HG02759 (cell line): ENCODE data around the gene MTCH1.

Source experiments
- ATAC-seq: cut with Tn5 transposase; IDR thresholded peaks from one replicate; pipeline ENCODE4 v1.9.1; 2021; ENCODE audit warnings: mild to moderate bottlenecking, moderate library complexity; ENCODE audit not compliant: unreplicated experiment

Gene MTCH1

DNA sequence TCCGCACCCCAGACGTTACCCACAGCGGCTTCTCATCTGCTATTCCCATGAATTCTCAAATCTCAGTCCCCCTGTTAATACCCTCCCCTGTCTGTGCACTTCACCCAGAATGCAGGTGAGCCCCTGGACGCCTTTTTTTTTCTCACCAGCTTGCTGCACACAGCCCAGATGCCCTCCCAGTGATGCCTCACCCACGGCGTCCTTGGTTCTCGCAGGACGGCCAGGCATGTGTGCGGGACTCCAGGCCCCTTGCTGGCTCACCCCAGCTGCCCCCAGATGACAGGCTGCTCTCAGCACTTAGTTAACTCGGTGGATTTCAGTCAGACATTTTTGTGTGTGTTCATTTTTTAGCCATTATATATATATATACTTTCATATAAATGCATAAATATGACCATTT lies 56.8 kb downstream of the MTCH1 start:
- ATAC-seq, result no peak

DNA sequence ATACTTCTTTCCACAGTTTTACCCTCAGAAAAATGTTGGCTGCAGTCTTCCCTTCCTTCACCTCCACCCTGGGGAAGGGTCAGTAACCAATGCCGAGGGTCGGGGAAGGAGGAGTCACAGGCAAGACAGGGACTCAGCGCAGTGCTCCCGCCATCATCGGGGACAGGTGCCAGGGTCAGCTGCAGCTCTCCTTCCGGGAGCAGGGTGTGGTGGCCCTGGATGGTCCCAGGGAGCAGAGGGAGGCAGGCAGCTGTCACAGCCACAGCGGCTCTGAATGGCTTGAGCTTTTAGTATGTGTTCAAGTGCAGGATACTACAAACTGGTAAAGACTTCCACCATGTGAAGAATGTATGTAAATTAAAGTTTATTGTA lies 57.5 kb downstream of the MTCH1 start:
- ATAC-seq, result no peak

DNA sequence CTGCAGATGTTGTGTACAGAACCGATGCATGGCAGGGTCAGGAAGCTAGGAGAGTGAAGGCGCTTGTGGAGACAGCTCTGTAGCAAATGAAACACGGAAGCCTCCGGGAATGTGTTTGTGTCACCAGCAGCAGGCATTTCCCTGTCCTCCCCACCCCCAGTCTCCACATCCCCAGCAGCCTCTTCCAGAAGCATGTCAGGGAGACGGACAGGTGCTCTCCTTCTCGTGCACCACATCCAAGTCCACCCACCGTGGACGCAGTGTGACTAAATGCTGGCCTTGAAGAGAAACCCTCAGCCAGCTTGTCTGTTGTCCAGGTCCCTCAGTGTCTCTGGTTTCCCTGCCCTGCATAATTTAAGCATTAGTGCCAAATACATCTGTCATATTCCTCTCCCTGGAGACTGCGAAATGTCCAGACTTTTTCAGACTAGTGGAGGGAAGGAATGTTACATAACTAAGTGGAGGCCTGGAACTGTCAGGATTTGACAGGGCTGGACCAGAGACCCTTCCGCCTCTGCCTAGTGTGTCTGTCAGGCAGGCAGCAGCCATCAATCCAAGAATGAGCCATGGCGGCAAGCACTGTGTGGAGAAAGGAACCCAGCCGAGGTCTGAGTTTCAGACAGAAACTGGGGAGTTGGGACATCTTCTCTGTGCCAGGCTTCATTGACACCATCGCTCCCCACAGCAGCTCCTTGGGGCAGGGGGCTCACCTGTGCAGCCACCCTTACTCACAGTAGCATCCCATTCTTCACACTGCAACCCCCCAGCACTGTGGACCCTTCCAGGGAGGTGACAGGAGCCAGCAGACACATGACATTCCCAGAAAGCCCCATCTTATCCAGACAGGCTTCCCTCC lies 58.1 kb downstream of the MTCH1 start:
- ATAC-seq, result no peak

- ATAC-seq, result no peak
These were observed 59.1 kb downstream of the MTCH1 start for GRCh38 chr6:36926708-36927513.

DNA sequence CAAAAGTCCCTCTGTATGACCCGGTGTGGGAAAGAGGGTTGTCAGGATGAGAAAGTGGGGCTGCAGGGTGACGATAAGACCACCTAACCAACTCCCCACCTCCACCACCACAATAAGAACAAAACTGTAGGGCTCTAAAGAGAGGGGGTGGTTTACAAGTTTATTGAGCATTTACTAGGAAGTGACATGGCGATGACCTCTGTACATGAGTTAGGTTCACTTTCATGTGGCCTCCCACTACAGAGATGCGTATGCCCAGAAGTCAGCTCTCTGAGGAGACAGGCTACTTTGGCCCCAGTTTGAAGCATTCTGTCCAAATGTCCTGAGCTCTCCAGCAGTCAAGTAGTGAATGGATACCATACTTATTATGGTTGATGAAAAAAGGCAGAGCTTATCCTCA lies 60.2 kb downstream of the MTCH1 start:
- no peak for ATAC-seq

DNA sequence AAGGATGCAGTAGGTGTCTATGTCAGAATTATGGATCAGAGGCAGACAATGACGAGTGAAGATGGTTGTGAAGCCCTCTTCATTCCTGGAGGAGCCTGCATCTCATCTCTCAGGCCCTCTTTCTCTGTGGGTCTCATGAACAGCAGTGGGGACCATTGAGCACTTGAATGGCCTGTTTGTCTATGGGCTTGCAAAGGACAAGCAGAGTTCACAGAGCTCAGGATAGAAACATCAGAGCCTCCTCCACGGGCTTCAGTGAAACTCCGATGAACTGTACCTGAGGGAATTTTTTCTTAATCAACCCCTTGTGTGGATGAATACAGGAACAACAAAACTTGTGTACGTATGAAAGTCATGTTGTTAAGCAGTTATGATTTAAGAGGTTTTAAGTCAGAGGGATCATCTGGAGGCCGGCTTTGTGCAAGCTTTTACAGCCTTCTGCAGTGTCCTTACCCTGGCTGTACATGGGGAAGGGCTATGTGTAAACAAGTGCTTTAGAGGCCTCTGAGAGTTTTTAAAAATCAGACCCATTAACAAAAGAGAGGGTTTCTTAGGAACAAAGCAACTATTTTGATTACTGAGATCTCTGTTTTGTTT lies 61.1 kb downstream of the MTCH1 start:
- ATAC-seq, result no peak

DNA sequence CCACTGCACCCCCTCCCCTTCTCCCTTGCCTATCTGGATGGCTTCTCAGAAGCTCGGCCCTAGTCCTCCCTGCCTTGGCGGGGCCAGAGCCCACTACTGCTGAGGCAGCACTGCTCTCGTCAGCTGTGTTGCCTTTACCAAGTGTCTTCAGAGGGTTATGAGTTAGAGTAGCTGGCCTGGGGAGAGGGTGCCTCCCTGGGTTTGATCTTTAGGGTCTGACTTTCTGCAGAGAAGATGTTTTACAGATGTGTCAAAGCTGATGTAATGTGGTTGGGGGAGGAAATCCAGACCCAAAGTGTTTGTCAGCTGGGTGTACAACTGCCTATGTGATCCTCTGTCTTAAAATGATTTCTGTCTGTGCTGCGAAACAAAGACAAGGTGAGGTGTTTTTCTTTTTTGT lies 61.9 kb downstream of the MTCH1 start:
- no peak for ATAC-seq

DNA sequence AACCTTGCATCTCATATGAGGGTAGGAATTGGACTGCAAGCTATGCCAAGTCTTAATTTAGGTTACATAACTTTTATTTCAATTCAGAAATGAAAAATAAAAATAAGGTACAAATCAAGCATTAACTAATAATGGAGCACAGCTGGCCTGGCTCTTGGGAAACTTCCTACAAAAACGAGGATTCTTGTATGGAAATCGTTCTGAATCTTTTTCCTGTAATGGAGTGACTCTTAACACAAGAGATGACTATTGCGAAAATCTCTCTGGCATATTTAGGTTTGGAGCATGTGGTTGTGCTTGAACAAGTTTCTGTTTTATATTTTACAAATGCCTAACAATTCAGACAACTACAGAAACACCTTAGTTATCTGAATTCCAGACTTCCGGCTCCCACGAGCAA lies 65.5 kb downstream of the MTCH1 start:
- ATAC-seq, result no peak

- ATAC-seq, result no peak
These were observed 65.9 kb downstream of the MTCH1 start for GRCh38 chr6:36920049-36920448.
